Spleen (tissue), 11 donors: ENCODE measurements around the gene IQCE. TPM values are rescaled to one million over a fixed set of nuclear protein-coding genes. Genes with fewer than 3 reads are reported as not detected.
"Not testable (repeated sequence)": the region's sequence is repeated elsewhere in the genome, so short reads cannot be mapped to it uniquely, and the experiment has no call there.

Experiments used
- DNase-seq: peaks from one replicate; pipeline ENCODE4 v3.0.0-alpha.2; 2020
- H3K27ac ChIP-seq, 8 donors: fragments of 200-600 bp; sonication (generic) in 7 of 8; 1 replicate in 4 of 8; 2 replicates in 4 of 8; pipeline versions ENCODE4 v1.5.0 to v1.8.0; 2016 to 2021; ENCODE audit warnings: inconsistent platforms in 4 of 8, mild to moderate bottlenecking in 4 of 8, moderate library complexity in 1 of 8
- H3K27me3 ChIP-seq, 7 donors: fragments of 200-600 bp; sonication (generic) in 6 of 7; replicated peaks in 1 of 7; 1 replicate in 4 of 7; 2 replicates in 3 of 7; pipeline versions ENCODE4 v1.5.0 to v1.8.0; 2016 to 2021; ENCODE audit warnings: inconsistent platforms in 3 of 7, mild to moderate bottlenecking in 1 of 7
- H3K36me3 ChIP-seq, 6 donors: fragments of 200-600 bp; sonication (generic) in 5 of 6; 1 replicate in 4 of 6; 2 replicates in 2 of 6; pipeline versions ENCODE4 v1.5.0 to v1.8.0; 2016 to 2021; ENCODE audit warnings: inconsistent platforms in 2 of 6
- H3K4me1 ChIP-seq, 6 donors: fragments of 200-600 bp; sonication (generic) in 5 of 6; 1 replicate in 3 of 6; 2 replicates in 3 of 6; pipeline versions ENCODE4 v1.5.0 to v1.8.0; 2016 to 2021; ENCODE audit warnings: inconsistent platforms in 3 of 6
- H3K4me3 ChIP-seq, 8 donors: fragments of 200-600 bp; sonication (generic) in 7 of 8; 1 replicate in 4 of 8; 2 replicates in 4 of 8; pipeline versions ENCODE4 v1.5.0 to v1.8.0; 2016 to 2021; ENCODE audit warnings: inconsistent platforms in 4 of 8, mild to moderate bottlenecking in 4 of 8, moderate library complexity in 2 of 8
- H3K9me3 ChIP-seq, 8 donors: fragments of 200-600 bp; sonication (generic) in 7 of 8; 1 replicate in 4 of 8; 2 replicates in 4 of 8; pipeline versions ENCODE4 v1.5.0 to v1.8.0; 2016 to 2021; ENCODE audit warnings: inconsistent platforms in 4 of 8
- CTCF ChIP-seq, 11 experiments: fragments of 200-600 bp in 7 of 11; fragments of 450-650 bp in 4 of 11; sonication (generic) in 4 of 11; IDR thresholded peaks in 8 of 11; conservative IDR thresholded peaks in 3 of 11; 1 replicate in 7 of 11; 2 replicates in 4 of 11; pipeline versions ENCODE4 v1.4.0 to v1.8.0; 2016 to 2021; ENCODE audit warnings: antibody characterized with exemption in 11 of 11, inconsistent platforms in 4 of 11, mild to moderate bottlenecking in 1 of 11
- POLR2A ChIP-seq, 3 donors: fragments of 450-650 bp; IDR thresholded peaks; one replicate each; pipeline ENCODE4 v1.5.1; 2017; ENCODE audit warnings: antibody characterized with exemption in 3 of 3, mild to moderate bottlenecking in 1 of 3
- POLR2AphosphoS5 ChIP-seq, 3 donors: sonication (generic); formaldehyde crosslinking; IDR thresholded peaks; one replicate each; pipeline ENCODE4 v1.5.1; 2017; ENCODE audit warnings: antibody characterized with exemption in 3 of 3
- WGBS, 5 donors: extraction: QIAGEN DNeasy Blood & Tissue Kit in 3 of 5; methylation state at CpG; one replicate each; pipeline versions ENCODE4 v1.1.5 to v1.1.7; 2013 to 2018; 5-methylcytosine and 5-hydroxymethylcytosine counted together
- intact Hi-C: fragments of 100-400 bp; cut with DNase I; formaldehyde crosslinking; loops from one replicate; pipeline ENCODE4 v1.15.0; 2023; ENCODE audit warnings: low total_unique reads
- polyA plus RNA-seq, 3 donors: library from polyadenylated mRNA; stranded (reverse); fragments of 200-250 nt; gene quantifications; one replicate each; pipeline ENCODE4 v1.2.1, GENCODE V29; 2013
- total RNA-seq, 7 donors: library from RNA; depleted of rRNA in 3 of 7; stranded (reverse); fragments of >200 nt in 3 of 7; fragmentation: NEBNext Ultra II Directional in 4 of 7; extraction: Animal tissue kit (Norgen Biotek cat#: 25700) in 4 of 7; gene quantifications; one replicate each; pipeline versions ENCODE4 v1.1.0 to v1.2.1, GENCODE V29; 2016 to 2021
- donor health status: healthy with polysubstance abuse.
- donor health status: DM: no; HTN: no; CAD: no; lungs with moderate emphysema.
- donor health status: DM: no; HTN: no; CAD: no.
- donor health status: Bipolar disorder and iron deficiency.
- donor health status: healthy.
- donor health status: DM: no; HTN: no; CAD: no.
- donor health status: DM: yes; HTN: yes; CAD: no.

IQCE gene
- total and polyA plus RNA-seq, 10 donors, result 1.2 to 17.1 (median 11.4) TPM

DNA sequence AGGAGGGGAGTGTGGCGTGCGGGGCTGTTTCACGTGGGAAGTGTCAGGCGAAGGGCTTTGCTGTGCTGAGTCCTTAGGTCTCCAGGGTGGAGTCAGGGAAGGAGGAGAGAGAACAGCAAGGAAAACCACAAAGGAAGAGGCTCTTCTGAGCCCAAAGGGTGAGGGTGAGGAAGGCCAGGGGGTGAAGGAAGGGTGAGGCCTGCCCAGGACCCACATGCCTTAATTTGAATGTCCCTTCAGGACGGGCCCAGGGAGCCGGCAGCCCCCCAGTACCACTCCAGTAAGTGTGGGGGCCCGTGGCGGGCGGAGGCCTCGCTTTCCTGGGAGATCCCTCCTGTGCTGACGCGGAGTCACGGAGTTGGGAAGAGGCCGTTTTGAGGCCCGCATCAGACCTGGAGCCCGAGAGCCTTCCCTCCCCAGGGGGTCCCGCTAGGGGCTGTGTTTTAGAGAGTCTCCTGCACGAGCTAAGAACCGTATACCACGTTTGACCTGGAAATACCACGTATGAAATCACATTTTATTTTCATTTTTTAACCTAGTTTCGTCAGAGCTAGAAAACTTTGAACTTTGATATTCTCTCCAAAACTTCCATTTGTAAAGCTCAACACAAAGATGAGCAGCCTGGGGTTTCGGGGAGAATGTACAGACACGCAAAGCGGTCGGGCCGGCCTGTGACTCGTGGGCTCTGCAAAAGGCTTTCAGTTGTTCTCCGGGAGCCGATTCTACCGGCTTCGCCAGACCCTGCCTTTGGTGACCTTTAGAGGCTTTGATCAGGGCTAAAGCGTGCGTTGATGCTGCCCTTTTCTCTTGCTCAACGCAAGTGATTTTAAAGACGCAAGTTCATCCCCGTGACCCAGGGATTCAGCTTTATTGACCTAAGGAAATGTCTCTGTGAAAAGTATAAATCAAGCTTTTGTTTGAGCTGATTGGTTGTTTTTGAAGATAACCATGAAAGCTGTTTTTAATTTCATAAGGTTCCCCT is 49.4 kb downstream of the IQCE start:
- no peak for DNase-seq
- peak overlapping the region in 3 of 8 donors; percentile 0 to 43 (median 0) for H3K4me3 ChIP-seq
- intact Hi-C loops, result no loop called here
- TF ChIP-seq CTCF (IDR thresholded peaks at IDR 0.05 in 8 of 11, conservative IDR thresholded peaks at IDR 0.05 in 3 of 11), result no peak
- TF ChIP-seq POLR2A (IDR thresholded peaks at IDR 0.05), result no peak
- TF ChIP-seq POLR2AphosphoS5 (IDR thresholded peaks at IDR 0.05), result no peak
- peaks cover 0 to 17% (median 0%) of the 10 kb centered on the region in 6 donors for H3K36me3 ChIP-seq
- H3K4me1 ChIP-seq, result peaks cover 12 to 59% (median 35%) of the 10 kb centered on the region in 6 donors
- WGBS, 5 donors, result 56 to 73% (median 69%) methylated on average over 37 of the region's 37 CpGs
- H3K9me3 ChIP-seq, result no peaks in the 10 kb centered on the region
- no peaks in the 10 kb centered on the region for H3K27me3 ChIP-seq
- peak overlapping the region in 7 of 8 donors; percentile 65 to 81 (median 74) for H3K27ac ChIP-seq

DNA sequence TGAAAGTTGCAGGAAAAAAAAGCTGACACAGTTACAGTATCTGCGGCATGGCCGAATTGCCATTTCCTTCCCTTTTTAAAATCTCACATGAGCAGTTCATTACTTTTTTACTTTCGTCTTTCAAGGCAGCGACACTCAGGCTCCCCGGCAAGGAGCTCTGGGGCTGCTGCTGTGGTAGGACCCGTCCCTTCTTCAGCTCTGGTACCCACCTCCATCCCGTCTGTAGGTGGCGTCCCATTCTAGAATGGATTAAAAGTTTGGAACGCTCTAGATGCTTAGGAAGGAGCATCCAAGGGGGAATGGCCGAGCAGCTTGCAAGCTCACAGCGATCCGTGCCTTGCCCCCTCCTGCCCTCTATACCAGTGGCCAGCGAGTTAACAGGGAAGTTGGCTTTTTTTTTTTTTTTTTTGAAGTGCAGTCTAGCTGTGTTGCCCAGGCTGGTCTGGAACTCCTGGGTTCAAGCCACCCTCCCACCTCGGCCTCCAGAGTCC is 50.2 kb downstream of the IQCE start:
- peaks cover 12 to 66% (median 37%) of the 10 kb centered on the region in 6 donors for H3K4me1 ChIP-seq
- H3K36me3 ChIP-seq, result peaks cover 0 to 17% (median 0%) of the 10 kb centered on the region in 6 donors
- DNase-seq, result no peak
- TF ChIP-seq POLR2A (IDR thresholded peaks at IDR 0.05), result no peak
- TF ChIP-seq CTCF (IDR thresholded peaks at IDR 0.05 in 8 of 11, conservative IDR thresholded peaks at IDR 0.05 in 3 of 11), result peak in 8 of 11 experiments; percentile 23 to 65 (median 50)
- peak in 2 of 3 donors; percentile 58 to 60 for TF ChIP-seq POLR2AphosphoS5 (IDR thresholded peaks at IDR 0.05)
- intact Hi-C loops, result no loop called here
- H3K27me3 ChIP-seq, result no peaks in the 10 kb centered on the region
- no peaks in the 10 kb centered on the region for H3K9me3 ChIP-seq
- 14 to 29% (median 19%) methylated on average over 14 of the region's 14 CpGs for WGBS, 5 donors
- H3K27ac ChIP-seq, result peak overlapping the region in 7 of 8 donors; percentile 65 to 81 (median 74)
- H3K4me3 ChIP-seq, result peak overlapping the region in 4 of 8 donors; percentile 0 to 43 (median 4)

DNA sequence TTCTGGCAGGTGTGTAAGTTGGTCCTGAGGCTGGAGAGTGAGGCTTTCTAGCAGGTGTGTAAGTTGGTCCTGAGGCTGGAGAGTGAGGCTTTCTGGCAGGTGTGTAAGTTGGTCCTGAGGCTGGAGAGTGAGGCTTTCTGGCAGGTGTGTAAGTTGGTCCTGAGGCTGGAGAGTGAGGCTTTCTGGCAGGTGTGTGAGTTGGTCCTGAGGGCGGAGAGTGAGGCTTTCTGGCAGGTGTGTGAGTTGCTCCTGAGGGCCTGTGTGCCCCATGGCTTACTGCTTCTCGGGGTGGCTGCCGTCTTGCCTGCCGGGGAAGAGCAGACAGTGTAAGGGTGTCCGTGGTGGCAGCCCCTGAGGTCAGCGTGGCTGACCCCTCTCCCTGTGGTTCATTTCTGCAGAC is 50.9 kb downstream of the IQCE start:
- Histone ChIP-seq H3K27ac (peak overlapping the region in 7 of 8 donors; percentile 65 to 81 (median 74)), H3K4me1 (peaks cover 12 to 73% (median 41%) of the 10 kb centered on the region in 6 donors), H3K36me3 (peaks cover 0 to 14% (median 0%) of the 10 kb centered on the region in 6 donors)
- H3K4me3 ChIP-seq, H3K27me3 ChIP-seq, intact Hi-C loops, H3K9me3 ChIP-seq, DNase-seq: not testable (repeated sequence)
- 85 to 98% (median 94%) methylated on average over 6 of the region's 6 CpGs for WGBS, 5 donors

DNA sequence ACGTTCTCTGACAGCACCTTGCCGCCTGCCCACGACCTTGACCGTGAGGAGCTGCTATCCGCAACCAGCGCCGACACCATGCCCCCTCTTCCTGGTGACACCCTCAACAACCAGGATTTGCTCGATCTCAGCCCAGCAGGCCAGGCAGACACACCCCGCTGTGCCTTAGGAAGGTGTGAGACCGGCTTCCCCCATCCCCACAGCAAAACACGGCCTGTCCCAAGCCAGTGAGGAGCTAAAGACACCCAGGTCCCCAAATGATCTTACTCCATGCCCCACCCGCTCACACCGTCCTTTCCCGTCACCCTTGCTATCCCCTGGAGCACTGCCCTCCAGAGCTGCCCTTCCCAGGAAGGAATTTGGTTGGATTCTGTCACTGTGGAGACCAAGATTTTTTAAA is 51.7 kb downstream of the IQCE start:
- no peaks in the 10 kb centered on the region for H3K9me3 ChIP-seq
- peaks cover 12 to 68% (median 41%) of the 10 kb centered on the region in 6 donors for H3K4me1 ChIP-seq
- DNase-seq, result no peak
- 87 to 91% (median 90%) methylated on average over 14 of the region's 14 CpGs for WGBS, 5 donors
- H3K27ac ChIP-seq, result no peak overlapping the region
- H3K27me3 ChIP-seq, result no peaks in the 10 kb centered on the region
- no peak for TF ChIP-seq POLR2A (IDR thresholded peaks at IDR 0.05)
- no peak for TF ChIP-seq CTCF (IDR thresholded peaks at IDR 0.05 in 8 of 11, conservative IDR thresholded peaks at IDR 0.05 in 3 of 11)
- no peak for TF ChIP-seq POLR2AphosphoS5 (IDR thresholded peaks at IDR 0.05)
- no peak overlapping the region for H3K4me3 ChIP-seq
- peaks cover 0 to 9% (median 0%) of the 10 kb centered on the region in 6 donors for H3K36me3 ChIP-seq
- intact Hi-C loops, result no loop called here
